K562 (cell line): ENCODE data around the gene ZDHHC17. TPM values are rescaled to one million over a fixed set of nuclear protein-coding genes. Genes with fewer than 3 reads are reported as not detected.
A peak's percentile ranks its signal among the peaks of the same experiment; 100 is the strongest.

Experiments
- ATAC-seq: fragments of 200-7000 bp; cut with Tn5 transposase; 3 replicates; pipeline ENCODE4 v1.9.1; 2020; ENCODE audit warnings: moderate library complexity
- BruUV-seq: library from RNA; stranded (reverse); fragments of 400-500 nt; replicated peaks from 2 replicates; lab custom pipeline; 2021; lab: Mats Ljungman, UMichigan
- CTCF ChIA-PET: fragments of 300-600 bp; formaldehyde crosslinking; extraction: SDS; loops from one replicate; lab custom pipeline; 2021; ENCODE audit warnings: low intra/inter-chr PET ratio; lab: Yijun Ruan, JAX
- POLR2A ChIA-PET: fragments of 300-600, 350-650 bp; sonication (Branson Sonifier 250); formaldehyde crosslinking; extraction: SDS; loops from one replicate; lab custom pipeline; 2021; ENCODE audit warnings: antibody characterized with exemption, inconsistent platforms; lab: Yijun Ruan, JAX
- DNase-seq, 4 experiments: peaks; one replicate each; pipeline versions ENCODE4 v3.0.0 to v3.0.0-alpha.2; 2011 to 2018; ENCODE audit warnings: low spot score in 3 of 4, mixed read lengths in 3 of 4; ENCODE audit errors: extremely low read depth in 1 of 4
- FAIRE-seq: peaks from 2 replicates; lab custom pipeline; 2011; peaks lifted over from hg19 to GRCh38; lab: Jason Lieb, UNC
- H2AFZ ChIP-seq: 2 replicates; pipeline ENCODE4 v1.6.0; 2011; ENCODE audit warnings: low read depth, low read length, control low read depth, inconsistent platforms
- H3K27ac ChIP-seq: fragments of 200-600 bp; 3 replicates; pipeline ENCODE4 v1.8.0; 2011; ENCODE audit warnings: low read depth, mild to moderate bottlenecking, control low read depth, inconsistent platforms, low read length, moderate library complexity, mixed read lengths; ENCODE audit errors: extremely low read depth
- H3K27me3 ChIP-seq, 2 experiments: fragments of 300-600 bp in 1 of 2; 2 replicates in 1 of 2; 3 replicates in 1 of 2; pipeline versions ENCODE4 v1.6.0 to v1.8.0; 2011; ENCODE audit warnings: inconsistent platforms in 2 of 2, low read length in 2 of 2, mild to moderate bottlenecking in 1 of 2, mixed read lengths in 1 of 2, moderate library complexity in 1 of 2; ENCODE audit not compliant: control insufficient read depth in 2 of 2, insufficient read depth in 2 of 2
- H3K36me3 ChIP-seq: fragments of 300-600 bp; 3 replicates; pipeline ENCODE4 v1.8.0; 2011; ENCODE audit warnings: mild to moderate bottlenecking, low read length, inconsistent platforms; ENCODE audit not compliant: control insufficient read depth, insufficient read depth
- H3K4me1 ChIP-seq, 2 experiments: fragments of 200-600 bp in 1 of 2; replicated peaks in 1 of 2; 2 replicates in 1 of 2; 3 replicates in 1 of 2; pipeline versions ENCODE4 v1.5.1 to v1.8.0; 2011; ENCODE audit warnings: inconsistent platforms in 2 of 2, low read length in 2 of 2, mild to moderate bottlenecking in 1 of 2, mixed read lengths in 1 of 2, moderate library complexity in 1 of 2; ENCODE audit not compliant: control insufficient read depth in 2 of 2, insufficient read depth in 2 of 2
- H3K4me2 ChIP-seq: 2 replicates; pipeline ENCODE4 v1.6.1; 2011; ENCODE audit warnings: low read length, control low read depth, inconsistent platforms, mixed read lengths; ENCODE audit not compliant: insufficient read depth
- H3K4me3 ChIP-seq: fragments of 200-600 bp; sonication (generic), shearing (Covaris generic); 2 replicates; pipeline ENCODE4 v1.5.1; 2016; ENCODE audit warnings: control low read depth, inconsistent platforms
- H3K79me2 ChIP-seq: fragments of 200-600 bp; 3 replicates; pipeline ENCODE4 v1.8.0; 2011; ENCODE audit warnings: low read length, inconsistent platforms; ENCODE audit not compliant: control insufficient read depth, insufficient read depth
- H3K9ac ChIP-seq, 2 experiments: 2 replicates each; pipeline versions ENCODE4 v1.6.0 to v1.6.1; 2011; ENCODE audit warnings: low read depth in 2 of 2, low read length in 2 of 2, control low read depth in 1 of 2, inconsistent platforms in 1 of 2, mild to moderate bottlenecking in 1 of 2, mixed read lengths in 1 of 2; ENCODE audit not compliant: insufficient read depth in 1 of 2
- H3K9me1 ChIP-seq: one replicate; pipeline ENCODE4 v1.6.0; 2011; ENCODE audit warnings: inconsistent platforms, mild to moderate bottlenecking, low read length, moderate library complexity; ENCODE audit not compliant: control insufficient read depth, insufficient read depth
- H3K9me3 ChIP-seq: replicated peaks from 2 replicates; pipeline ENCODE4 v1.5.1; 2011; ENCODE audit warnings: low read depth, low read length, inconsistent platforms; ENCODE audit not compliant: control insufficient read depth, insufficient read depth
- H4K20me1 ChIP-seq: replicated peaks from 2 replicates; pipeline ENCODE4 v1.6.1; 2011; ENCODE audit warnings: low read length, inconsistent platforms, mixed read lengths; ENCODE audit not compliant: control insufficient read depth, insufficient read depth
- in situ Hi-C: fragments of 300-500 bp; cut with MboI; formaldehyde crosslinking; loops from 4 replicates; pipeline ENCODE4 v1.15.0; 2018; ENCODE audit warnings: inconsistent platforms, mixed read lengths
- intact Hi-C: fragments of 100-400 bp; cut with micrococcal nuclease; formaldehyde crosslinking; loops from 2 replicates; pipeline ENCODE4 v1.14.2; 2022
- polyA plus RNA-seq, 8 experiments: library from polyadenylated mRNA; depleted of rRNA in 4 of 8; stranded (reverse) in 5 of 8; unstranded in 3 of 8; fragments of >200 nt; fragmentation: Nextera tagmentation in 2 of 8; fragmentation: Illumina TruSeq in 1 of 8; extraction: Ambion mirVana in 2 of 8; extraction: Trizol in 1 of 8; gene quantifications; 2 replicates each; pipeline versions ENCODE4 v1.2.1 to v1.2.3, GENCODE V29; 2011 to 2014; ENCODE audit warnings: inconsistent platforms in 1 of 8, missing spikeins in 1 of 8
- total RNA-seq, 7 experiments: library from RNA; depleted of rRNA in 6 of 7; stranded (reverse); fragments of >200 nt in 6 of 7; fragmentation: Illumina TruSeq in 2 of 7; extraction: Trizol in 2 of 7; gene quantifications; 2 replicates each; pipeline versions ENCODE4 v1.2.1 to v1.2.3, GENCODE V29; 2011 to 2021; ENCODE audit warnings: low replicate concordance in 1 of 7
- TF ChIP-seq, protein P1 (sequence below), 3 experiments: IDR thresholded peaks in 2 of 3; conservative IDR thresholded peaks in 1 of 3; 2 replicates each; pipeline ENCODE4 v1.5.1; 2011 to 2012; ENCODE audit warnings: low read length in 3 of 3, mild to moderate bottlenecking in 3 of 3, control low read depth in 2 of 3, improper control_type of control experiment in 1 of 3, inconsistent platforms in 1 of 3, low read depth in 1 of 3, mixed read lengths in 1 of 3, moderate library complexity in 1 of 3; ENCODE audit not compliant: insufficient read depth in 2 of 3
- TF ChIP-seq, protein P2 (sequence below): IDR thresholded peaks from 2 replicates; pipeline ENCODE4 v1.6.1; 2011; ENCODE audit warnings: borderline replicate concordance, low read depth, mild to moderate bottlenecking, moderate library complexity, low read length; ENCODE audit not compliant: insufficient read depth, poor library complexity, severe bottlenecking

The ZDHHC17 gene
- total and polyA plus RNA-seq, 9 of the 15 experiments (the other 6 are each of a cell fraction or from before 2014, with no cell fraction given): 6.7 to 66.0 (median 27.5) TPM

DNA sequence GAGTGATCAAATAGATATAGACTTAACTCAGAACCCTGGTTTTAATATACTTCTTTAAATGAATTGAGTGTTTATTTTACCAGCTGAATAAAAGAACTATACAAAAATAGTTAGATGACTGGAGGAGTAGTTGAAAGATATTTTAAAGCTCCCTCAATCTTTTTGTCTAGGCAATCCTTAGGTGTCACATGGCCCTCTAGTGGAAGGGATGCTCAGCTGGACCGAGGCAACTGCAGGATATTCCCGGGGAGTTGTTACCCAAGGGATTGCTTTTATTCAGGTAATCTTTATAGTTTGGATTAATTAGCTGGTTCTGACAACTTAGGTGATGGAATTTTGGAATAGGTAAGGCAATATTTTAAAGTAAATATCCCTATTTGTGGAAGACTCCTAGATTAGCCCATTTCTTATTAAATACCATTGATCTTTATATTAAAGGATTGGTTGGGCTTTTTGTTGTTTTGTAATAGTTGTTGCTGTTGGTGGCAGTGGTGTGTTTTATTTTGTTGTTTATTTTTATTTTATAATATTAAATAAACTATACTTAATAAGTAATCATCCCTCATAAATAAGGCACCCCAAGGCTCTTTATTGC, 57.1 kb downstream of the ZDHHC17 start (continued):
- TF ChIP-seq, protein P1, sequence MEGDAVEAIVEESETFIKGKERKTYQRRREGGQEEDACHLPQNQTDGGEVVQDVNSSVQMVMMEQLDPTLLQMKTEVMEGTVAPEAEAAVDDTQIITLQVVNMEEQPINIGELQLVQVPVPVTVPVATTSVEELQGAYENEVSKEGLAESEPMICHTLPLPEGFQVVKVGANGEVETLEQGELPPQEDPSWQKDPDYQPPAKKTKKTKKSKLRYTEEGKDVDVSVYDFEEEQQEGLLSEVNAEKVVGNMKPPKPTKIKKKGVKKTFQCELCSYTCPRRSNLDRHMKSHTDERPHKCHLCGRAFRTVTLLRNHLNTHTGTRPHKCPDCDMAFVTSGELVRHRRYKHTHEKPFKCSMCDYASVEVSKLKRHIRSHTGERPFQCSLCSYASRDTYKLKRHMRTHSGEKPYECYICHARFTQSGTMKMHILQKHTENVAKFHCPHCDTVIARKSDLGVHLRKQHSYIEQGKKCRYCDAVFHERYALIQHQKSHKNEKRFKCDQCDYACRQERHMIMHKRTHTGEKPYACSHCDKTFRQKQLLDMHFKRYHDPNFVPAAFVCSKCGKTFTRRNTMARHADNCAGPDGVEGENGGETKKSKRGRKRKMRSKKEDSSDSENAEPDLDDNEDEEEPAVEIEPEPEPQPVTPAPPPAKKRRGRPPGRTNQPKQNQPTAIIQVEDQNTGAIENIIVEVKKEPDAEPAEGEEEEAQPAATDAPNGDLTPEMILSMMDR (IDR thresholded peaks at IDR 0.05 in 2 of 3, conservative IDR thresholded peaks at IDR 0.05 in 1 of 3; ENCODE audit: insufficient read depth in 2 of 3, low read depth in 1 of 3, low read length in 3 of 3): peak; percentile 52 to 59 (median 58); a peak in 5 of 6 replicates

GRCh38 chr12:76830436-76830835, 66.5 kb downstream of the ZDHHC17 start:
- 0 out of 2 replicates have a peak, but pooled peaks cover 1% of the 10 kb centered on the region for H3K9me3 ChIP-seq
- FAIRE-seq (no peak), ATAC-seq (no peak), DNase-seq (no peak)
- peaks cover 29% of the 10 kb centered on the region; the same call in 2 of the 3 replicates for H3K36me3 ChIP-seq
- H3K9ac ChIP-seq: no peak overlapping the region
- no peaks in the 10 kb centered on the region for H4K20me1 ChIP-seq
- ChIA-PET POLR2A (no interaction called here), CTCF (no interaction called here)
- H3K27ac ChIP-seq: no peak overlapping the region
- H3K27me3 ChIP-seq: no peaks in the 10 kb centered on the region
- H3K9me1 ChIP-seq: no peaks in the 10 kb centered on the region
- H2AFZ ChIP-seq: no peak overlapping the region
- in situ Hi-C loops (no loop called here), intact Hi-C loops (no loop called here)
- no TSS peak for BruUV-seq
- no peak overlapping the region for H3K4me3 ChIP-seq
- no peaks in the 10 kb centered on the region for H3K4me1 ChIP-seq
- TF ChIP-seq, protein P2, sequence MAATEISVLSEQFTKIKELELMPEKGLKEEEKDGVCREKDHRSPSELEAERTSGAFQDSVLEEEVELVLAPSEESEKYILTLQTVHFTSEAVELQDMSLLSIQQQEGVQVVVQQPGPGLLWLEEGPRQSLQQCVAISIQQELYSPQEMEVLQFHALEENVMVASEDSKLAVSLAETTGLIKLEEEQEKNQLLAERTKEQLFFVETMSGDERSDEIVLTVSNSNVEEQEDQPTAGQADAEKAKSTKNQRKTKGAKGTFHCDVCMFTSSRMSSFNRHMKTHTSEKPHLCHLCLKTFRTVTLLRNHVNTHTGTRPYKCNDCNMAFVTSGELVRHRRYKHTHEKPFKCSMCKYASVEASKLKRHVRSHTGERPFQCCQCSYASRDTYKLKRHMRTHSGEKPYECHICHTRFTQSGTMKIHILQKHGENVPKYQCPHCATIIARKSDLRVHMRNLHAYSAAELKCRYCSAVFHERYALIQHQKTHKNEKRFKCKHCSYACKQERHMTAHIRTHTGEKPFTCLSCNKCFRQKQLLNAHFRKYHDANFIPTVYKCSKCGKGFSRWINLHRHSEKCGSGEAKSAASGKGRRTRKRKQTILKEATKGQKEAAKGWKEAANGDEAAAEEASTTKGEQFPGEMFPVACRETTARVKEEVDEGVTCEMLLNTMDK: no peak
- H3K79me2 ChIP-seq: no peaks in the 10 kb centered on the region
- H3K4me2 ChIP-seq: no peak overlapping the region
